Effector memory CD8-positive, alpha-beta T cell (primary cell): ENCODE measurements around the gene ANG.
"Not testable (repeated sequence)": the region's sequence is repeated elsewhere in the genome, so short reads cannot be mapped to it uniquely, and the experiment has no call there.

ENCODE experiments used
- ATAC-seq: fragments of 150-1000 bp; cut with Tn5 transposase; replicated peaks from 2 replicates; pipeline ENCODE4 v1.10.0; 2021; ENCODE audit warnings: mild to moderate bottlenecking, moderate library complexity
- DNase-seq, 3 experiments: peaks; one replicate each; pipeline ENCODE4 v3.0.0; 2021
- H3K27ac Mint-ChIP-seq, 2 donors: one replicate each; pipeline ENCODE4 v1.8.0; 2022; ENCODE audit warnings: mild to moderate bottlenecking in 2 of 2, mixed read lengths in 2 of 2, moderate library complexity in 2 of 2
- H3K27me3 Mint-ChIP-seq, 2 donors: one replicate each; pipeline ENCODE4 v1.8.0; 2022; ENCODE audit warnings: mixed read lengths in 2 of 2
- H3K36me3 Mint-ChIP-seq: one replicate; pipeline ENCODE4 v1.8.0; 2022; ENCODE audit warnings: mild to moderate bottlenecking, moderate library complexity, mixed read lengths; ENCODE audit not compliant: insufficient read depth
- H3K4me1 Mint-ChIP-seq, 2 donors: one replicate each; pipeline ENCODE4 v1.8.0; 2022; ENCODE audit warnings: low read depth in 2 of 2, mixed read lengths in 2 of 2
- H3K4me3 Mint-ChIP-seq, 2 donors: one replicate each; pipeline ENCODE4 v1.8.0; 2022; ENCODE audit warnings: mild to moderate bottlenecking in 2 of 2, mixed read lengths in 2 of 2, moderate library complexity in 2 of 2
- H3K9me3 Mint-ChIP-seq, 2 donors: one replicate each; pipeline ENCODE4 v1.8.0; 2022; ENCODE audit warnings: mixed read lengths in 2 of 2

The ANG gene

DNA sequence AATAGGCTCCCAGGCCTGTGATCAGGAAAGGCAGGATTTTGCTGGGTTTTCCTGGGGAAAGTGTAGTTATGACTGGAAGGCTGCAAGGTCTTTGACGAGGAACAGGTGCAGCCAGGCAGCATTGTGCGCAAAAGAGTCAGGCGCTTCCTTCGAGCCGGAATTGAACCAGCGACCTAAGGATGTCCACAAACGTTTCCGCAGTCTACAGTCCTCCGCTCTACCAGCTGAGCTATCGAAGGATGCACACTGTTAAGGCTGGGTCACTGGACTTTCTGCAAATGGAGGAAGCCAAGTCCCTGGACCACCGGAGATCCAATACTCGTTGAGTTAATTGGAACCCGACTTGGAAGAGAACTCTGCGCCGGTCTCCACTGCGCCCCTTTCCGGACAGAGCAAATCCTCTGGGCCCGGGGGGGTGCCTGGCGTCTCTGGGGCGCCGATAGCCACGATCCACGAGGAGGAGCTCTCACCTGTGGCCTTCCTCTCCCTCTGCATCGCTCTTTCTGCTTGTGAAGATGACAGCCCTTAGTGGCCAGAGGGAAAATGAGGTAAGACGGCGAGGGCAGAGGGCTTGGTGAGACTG, 28.7 kb upstream of the ANG start:
- ATAC-seq (no peak), DNase-seq (no peak)
- Mint-ChIP-seq H3K4me1 (peaks cover 31 to 32% of the 10 kb centered on the region in 2 donors), H3K27me3 (peaks cover 42 to 64% of the 10 kb centered on the region in 2 donors), H3K36me3 (peaks cover 18% of the 10 kb centered on the region), H3K4me3 (no peak overlapping the region), H3K27ac (no peak overlapping the region), H3K9me3 (no peaks in the 10 kb centered on the region)

DNA sequence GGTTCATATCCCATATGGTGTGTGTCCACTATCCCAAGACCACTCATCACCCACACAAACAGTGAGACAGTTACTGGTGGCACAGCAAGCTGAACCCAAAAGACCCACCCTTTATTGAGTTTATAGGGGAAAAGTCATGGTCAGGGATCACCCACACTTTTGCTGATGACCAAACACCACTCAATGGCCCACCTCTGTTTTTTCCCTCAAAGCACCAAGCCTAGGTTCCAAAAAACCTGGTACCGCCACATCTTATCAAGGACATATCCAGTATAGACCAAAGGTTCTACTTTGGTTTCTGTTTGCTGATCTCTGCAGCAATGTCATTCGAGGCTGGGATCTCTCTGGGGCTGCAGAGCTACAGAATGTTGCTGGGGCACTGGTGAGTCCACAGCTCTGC, 27.4 kb upstream of the ANG start:
- ATAC-seq (no peak), DNase-seq (no peak)
- H3K9me3 Mint-ChIP-seq = no peaks in the 10 kb centered on the region
- peaks cover 29 to 32% of the 10 kb centered on the region in 2 donors for H3K4me1 Mint-ChIP-seq
- no peak overlapping the region for H3K27ac Mint-ChIP-seq
- H3K27me3 Mint-ChIP-seq = peaks cover 29 to 52% of the 10 kb centered on the region in 2 donors
- H3K36me3 Mint-ChIP-seq = peaks cover 18% of the 10 kb centered on the region
- no peak overlapping the region for H3K4me3 Mint-ChIP-seq

DNA sequence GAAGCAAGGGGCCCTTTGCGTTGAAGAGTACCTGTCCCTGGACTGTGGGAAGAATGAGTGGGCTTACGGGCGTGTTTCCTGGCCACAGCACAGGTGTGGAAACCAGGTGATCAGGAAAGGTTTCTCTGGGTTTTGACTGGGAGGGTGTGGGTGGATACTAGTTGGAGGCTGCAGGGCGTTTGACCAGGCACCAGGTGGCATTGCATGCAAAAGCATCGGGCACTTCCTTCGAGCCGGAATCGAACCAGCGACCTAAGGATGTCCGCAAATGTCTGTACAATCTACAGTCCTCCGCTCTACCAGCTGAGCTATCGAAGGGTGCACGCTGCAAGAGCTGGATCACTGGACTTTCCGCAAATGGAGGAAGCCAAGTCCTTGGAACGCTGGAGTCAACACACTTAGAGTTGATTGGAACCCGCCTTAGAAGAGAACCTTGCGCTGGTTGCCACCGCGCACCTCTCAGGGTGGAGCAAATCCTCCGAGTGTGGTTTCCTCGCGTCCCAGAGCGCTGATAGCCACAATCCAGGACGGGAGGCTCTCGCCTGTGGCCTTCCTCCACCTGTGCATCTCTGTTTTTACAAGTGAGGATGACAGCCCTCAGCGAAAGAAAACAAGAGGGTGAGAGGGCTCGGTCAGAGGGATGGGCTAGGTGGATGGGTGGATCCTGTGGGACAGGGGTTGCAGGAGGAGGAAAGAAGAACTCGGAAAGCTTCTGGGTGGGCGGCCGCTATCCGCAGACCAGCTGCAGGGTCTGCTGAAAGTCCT, 25.4 kb upstream of the ANG start:
- Mint-ChIP-seq H3K27me3 (peaks cover 9 to 32% of the 10 kb centered on the region in 2 donors), H3K36me3 (peaks cover 18% of the 10 kb centered on the region), H3K4me1 (peaks cover 24 to 26% of the 10 kb centered on the region in 2 donors), H3K9me3 (no peaks in the 10 kb centered on the region), H3K27ac (peak overlapping the region; percentile 84 to 95), H3K4me3 (peak overlapping the region; percentile 86 to 88)
- ATAC-seq = peak; percentile 92
- peak; percentile 76 to 78 (median 77) for DNase-seq

DNA sequence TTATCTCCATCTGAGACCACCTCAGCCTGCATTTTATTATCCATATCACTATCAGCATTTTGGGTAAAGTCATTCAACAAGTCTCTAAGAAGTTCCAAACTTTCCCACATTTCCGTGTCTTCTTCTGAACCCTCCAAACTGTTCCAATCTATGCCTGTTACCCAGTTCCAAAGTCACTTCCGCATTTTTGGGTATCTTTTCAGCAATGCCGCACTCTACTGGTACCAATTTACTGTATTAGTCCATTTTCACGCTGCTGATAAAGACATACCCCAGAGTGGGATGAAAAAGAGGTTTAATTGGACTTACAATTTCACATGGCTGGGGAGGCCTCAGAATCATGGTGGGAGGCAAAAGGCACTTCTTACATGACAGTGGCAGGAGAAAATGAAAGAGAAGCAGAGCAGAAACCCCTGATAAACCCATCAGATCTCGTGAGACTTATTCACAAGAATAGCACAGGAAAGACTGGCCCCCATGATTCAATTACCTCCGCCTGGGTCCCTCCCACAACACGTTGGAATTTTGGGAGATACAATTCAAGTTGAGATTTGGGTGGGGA, 22.1 kb upstream of the ANG start:
- ATAC-seq, H3K27me3 Mint-ChIP-seq, H3K9me3 Mint-ChIP-seq, DNase-seq, H3K4me3 Mint-ChIP-seq, H3K27ac Mint-ChIP-seq: not testable (repeated sequence)
- H3K4me1 Mint-ChIP-seq = peaks cover 23 to 33% of the 10 kb centered on the region in 2 donors
- H3K36me3 Mint-ChIP-seq = peaks cover 18% of the 10 kb centered on the region

DNA sequence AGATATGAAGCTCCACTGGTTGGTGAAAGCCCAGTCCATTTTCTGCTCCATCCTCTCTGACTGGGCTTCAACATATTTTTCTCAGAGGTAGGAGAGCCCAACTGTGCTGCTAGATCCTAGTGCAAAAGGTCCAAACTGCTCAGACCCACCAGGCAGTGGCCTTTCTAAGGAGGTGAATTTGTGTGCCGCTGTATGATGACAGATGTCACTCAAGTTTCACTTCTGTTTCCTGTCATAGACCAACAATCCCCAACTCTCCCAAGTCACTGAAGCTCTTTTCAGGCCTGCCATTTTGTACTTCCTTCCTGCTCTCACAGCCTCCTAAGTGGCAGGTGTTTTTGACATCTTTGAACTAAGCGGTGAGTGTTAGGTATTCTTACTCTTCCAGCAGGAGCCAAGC, 20.6 kb upstream of the ANG start:
- Mint-ChIP-seq H3K27ac (peak overlapping the region; percentile 4 to 47), H3K36me3 (peaks cover 14% of the 10 kb centered on the region), H3K27me3 (peaks cover 0 to 6% of the 10 kb centered on the region in 2 donors), H3K9me3 (no peaks in the 10 kb centered on the region), H3K4me3 (no peak overlapping the region), H3K4me1 (peaks cover 17 to 25% of the 10 kb centered on the region in 2 donors)
- no peak for DNase-seq
- ATAC-seq = peak; percentile 16

DNA sequence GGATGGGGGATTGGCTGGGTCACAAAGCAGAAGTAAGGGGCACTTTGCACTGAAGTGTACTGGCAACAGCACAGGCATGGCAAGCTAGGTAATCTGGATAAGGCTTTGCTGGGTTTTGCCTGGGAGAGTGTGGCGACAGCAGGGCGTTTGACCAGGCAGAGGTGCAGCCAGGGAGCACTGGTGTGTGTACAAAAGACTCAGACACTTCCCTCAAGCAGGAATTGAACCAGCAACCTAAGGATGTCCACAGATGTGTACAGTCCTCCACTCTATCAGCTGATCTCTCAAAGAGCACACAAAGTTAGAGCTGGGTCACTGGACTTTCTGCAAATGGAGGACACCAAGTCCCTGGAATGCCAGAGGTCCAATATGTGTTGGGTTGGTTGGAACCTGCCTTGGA, 19.6 kb upstream of the ANG start:
- DNase-seq = no peak
- Mint-ChIP-seq H3K4me1 (peaks cover 8 to 16% of the 10 kb centered on the region in 2 donors), H3K36me3 (peaks cover 5% of the 10 kb centered on the region), H3K4me3 (no peak overlapping the region), H3K27me3 (no peaks in the 10 kb centered on the region), H3K27ac (peak overlapping the region in 1 of 2 donors; percentile 47), H3K9me3 (no peaks in the 10 kb centered on the region)
- no peak for ATAC-seq

DNA sequence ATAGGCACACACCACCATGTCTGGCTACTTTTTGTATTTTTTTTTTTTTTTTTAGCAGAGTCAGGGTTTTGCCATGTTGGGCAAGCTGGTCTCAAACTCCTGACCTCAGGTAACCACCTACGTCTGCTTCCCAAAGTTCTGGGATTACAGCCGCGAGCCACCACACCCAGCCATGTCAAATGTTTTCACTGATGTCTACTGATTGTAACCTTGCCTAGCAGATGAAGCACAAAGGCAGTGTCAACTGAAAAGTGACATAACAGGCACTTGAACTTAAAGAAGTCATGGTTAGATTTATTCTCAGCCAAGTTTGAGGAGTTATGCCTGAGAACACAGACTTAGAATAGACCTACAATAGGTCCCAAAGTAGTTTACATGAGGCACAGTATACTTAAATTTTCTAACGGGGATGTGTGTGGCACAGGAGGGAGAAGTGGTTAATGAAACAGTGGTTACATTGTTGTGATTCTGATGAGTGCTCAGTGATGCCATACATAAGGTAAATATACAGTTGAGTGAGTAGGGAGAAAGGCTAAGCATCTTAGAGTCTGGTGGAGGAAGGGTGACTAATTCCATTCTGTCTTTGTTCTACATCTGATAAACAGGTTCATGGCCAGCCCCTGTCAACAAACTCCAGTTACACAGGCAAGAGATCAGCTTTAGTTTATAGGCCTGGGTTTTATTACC, 16.8 kb upstream of the ANG start:
- no peak overlapping the region for H3K4me3 Mint-ChIP-seq
- no peak overlapping the region for H3K27ac Mint-ChIP-seq
- no peaks in the 10 kb centered on the region for H3K9me3 Mint-ChIP-seq
- ATAC-seq (no peak), DNase-seq (no peak)
- no peaks in the 10 kb centered on the region for H3K27me3 Mint-ChIP-seq
- H3K4me1 Mint-ChIP-seq = peaks cover 8 to 16% of the 10 kb centered on the region in 2 donors
- H3K36me3 Mint-ChIP-seq = no peaks in the 10 kb centered on the region

DNA sequence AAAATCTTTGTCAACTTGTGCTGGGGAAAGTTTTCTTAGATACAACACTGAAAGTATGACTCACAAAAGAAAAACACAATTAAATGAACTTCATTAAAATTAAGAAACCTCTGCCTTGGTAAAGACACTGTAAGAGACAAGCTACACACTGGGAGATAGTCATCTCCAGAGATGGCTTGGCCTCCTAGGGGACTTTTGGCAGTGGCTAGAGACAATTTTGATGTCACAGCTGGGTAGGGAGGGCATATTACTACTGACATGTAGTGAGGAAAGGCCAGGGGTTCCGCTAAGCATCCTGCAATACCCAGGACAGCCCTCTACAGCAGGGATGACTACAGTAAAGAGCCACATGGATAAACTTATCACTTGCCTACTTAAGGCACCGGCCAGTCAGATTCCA, 12.9 kb upstream of the ANG start:
- peaks cover 0 to 5% of the 10 kb centered on the region in 2 donors for H3K4me1 Mint-ChIP-seq
- no peak for ATAC-seq
- no peaks in the 10 kb centered on the region for H3K36me3 Mint-ChIP-seq
- H3K9me3 Mint-ChIP-seq = no peaks in the 10 kb centered on the region
- no peaks in the 10 kb centered on the region for H3K27me3 Mint-ChIP-seq
- no peak overlapping the region for H3K27ac Mint-ChIP-seq
- H3K4me3 Mint-ChIP-seq = no peak overlapping the region
- no peak for DNase-seq

DNA sequence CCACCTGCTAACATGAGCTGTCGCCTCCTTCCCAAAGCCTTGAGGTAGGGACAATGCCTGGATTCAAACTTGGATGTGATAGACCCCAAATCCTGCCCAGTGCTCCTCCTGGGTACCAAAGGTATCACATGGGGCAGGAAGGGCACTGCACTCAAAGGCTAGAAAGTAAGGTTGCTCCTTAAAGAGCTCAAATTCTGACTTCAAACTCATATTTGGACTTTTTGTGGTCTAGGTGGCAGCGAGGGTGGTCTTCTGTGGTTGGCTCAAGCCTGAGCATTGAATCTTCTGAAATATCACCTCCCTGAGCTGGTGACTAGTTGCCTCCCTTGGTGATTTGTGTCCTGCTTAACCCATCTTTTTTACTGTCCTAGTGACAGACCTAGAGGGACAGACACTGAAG, 12.5 kb upstream of the ANG start:
- Mint-ChIP-seq H3K36me3 (no peaks in the 10 kb centered on the region), H3K4me1 (peaks cover 0 to 9% of the 10 kb centered on the region in 2 donors), H3K27ac (no peak overlapping the region), H3K4me3 (no peak overlapping the region), H3K27me3 (no peaks in the 10 kb centered on the region), H3K9me3 (no peaks in the 10 kb centered on the region)
- ATAC-seq = no peak
- no peak for DNase-seq

DNA sequence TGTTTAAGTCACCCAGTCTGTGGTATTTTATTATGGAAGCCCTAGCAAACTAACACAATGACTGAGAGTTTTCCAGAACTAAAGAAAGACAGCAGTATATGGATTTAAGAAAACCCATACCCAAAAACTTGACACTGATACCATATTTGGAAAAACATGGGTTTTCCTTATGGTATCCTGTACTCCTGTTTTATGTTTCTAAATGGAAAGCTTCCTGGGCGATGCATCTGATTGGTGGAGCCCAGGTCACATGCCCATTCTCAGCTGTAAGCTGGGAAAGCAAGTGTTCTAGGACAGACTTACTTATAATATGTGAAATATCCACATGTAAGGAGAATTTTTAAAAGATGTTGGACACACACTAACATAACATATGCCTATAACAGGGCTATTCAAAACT, 8.7 kb upstream of the ANG start:
- Mint-ChIP-seq H3K4me3 (no peak overlapping the region), H3K9me3 (no peaks in the 10 kb centered on the region), H3K27ac (no peak overlapping the region), H3K36me3 (no peaks in the 10 kb centered on the region), H3K4me1 (peaks cover 0 to 21% of the 10 kb centered on the region in 2 donors), H3K27me3 (no peaks in the 10 kb centered on the region)
- ATAC-seq (no peak), DNase-seq (no peak)

DNA sequence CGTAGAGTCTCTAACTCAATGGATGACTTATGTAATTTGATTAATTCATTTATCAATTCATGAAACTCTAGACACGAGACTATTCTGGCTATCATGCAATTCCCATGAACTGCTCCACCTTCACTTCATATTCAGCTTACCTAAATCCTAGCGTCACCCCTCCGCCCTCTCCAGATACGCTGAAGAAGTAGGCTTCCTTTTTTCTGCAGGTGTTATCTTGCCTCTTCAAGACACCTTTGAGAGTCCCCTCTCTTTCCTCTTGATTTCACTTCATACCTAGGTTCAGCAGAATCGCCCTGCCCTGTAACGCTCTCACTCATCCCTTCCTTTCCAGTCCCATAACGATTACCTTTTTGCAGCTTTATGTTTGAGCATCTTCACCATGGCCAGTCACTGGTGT, 8.2 kb upstream of the ANG start:
- Mint-ChIP-seq H3K27ac (no peak overlapping the region), H3K4me1 (peaks cover 0 to 21% of the 10 kb centered on the region in 2 donors), H3K4me3 (no peak overlapping the region), H3K27me3 (no peaks in the 10 kb centered on the region), H3K9me3 (no peaks in the 10 kb centered on the region), H3K36me3 (no peaks in the 10 kb centered on the region)
- ATAC-seq = no peak
- no peak for DNase-seq

DNA sequence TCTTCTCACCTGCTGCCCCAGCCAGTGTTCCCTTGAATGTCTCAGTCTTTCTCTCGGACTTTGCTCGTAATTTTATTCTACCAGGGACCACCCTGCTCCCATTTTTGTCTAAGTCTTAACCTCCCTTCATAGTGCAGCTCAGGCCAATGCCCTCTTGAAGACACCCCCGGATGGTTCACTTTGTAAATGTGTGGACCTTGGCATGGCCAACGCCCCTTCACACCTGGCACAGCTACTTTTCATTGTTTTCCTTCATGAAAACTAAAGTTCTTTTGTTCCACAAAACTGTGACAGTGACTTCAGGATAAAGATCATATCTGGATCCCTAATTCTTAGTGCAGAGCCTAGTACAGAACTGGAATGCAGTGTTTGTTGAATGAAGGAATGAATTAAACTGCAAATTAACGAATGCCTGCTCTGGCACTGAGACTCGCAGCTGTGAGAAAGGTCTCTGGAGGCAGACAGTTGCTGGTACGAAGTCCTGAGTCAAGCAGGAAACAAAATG, 7.7 kb upstream of the ANG start:
- DNase-seq (no peak), ATAC-seq (no peak)
- H3K4me1 Mint-ChIP-seq = peaks cover 0 to 21% of the 10 kb centered on the region in 2 donors
- no peak overlapping the region for H3K27ac Mint-ChIP-seq
- no peaks in the 10 kb centered on the region for H3K27me3 Mint-ChIP-seq
- H3K36me3 Mint-ChIP-seq = no peaks in the 10 kb centered on the region
- H3K4me3 Mint-ChIP-seq = no peak overlapping the region
- H3K9me3 Mint-ChIP-seq = no peaks in the 10 kb centered on the region

DNA sequence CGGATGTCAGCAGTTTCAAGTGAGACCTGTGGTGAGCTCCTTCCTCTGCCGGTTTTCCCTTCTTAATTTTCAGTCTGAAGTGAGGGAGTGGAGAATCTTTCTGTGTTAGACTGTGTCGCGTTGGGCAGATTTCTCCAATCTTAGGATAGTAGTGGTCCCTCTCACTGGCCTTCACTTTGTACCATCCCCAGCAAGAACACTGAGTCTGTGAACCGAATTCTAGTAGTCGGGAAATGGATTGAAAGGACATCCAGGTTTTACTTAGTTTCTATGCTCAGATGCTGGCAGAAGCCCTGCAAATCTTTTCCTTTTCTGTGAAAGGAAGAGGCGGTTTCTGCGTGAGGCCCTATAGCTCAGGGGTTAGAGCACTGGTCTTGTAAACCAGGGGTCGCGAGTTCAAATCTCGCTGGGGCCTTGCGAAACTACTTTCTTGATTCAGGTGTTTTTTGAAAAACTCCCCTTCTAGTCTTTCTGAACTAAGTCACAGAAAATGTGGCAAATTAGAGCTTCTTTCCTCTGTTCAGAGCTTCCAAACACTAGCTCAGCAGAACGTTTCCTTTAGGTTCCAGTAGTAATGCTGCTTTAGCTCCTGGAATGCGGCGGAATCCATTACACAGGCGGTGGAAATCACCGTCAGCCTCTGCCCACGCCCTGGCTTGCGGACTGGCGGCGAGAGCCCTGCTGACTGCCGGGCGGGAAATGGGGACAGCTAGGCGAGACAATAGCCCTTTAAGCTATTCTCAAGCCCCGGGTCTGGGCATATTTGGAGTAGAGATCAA, 7.0 kb upstream of the ANG start:
- ATAC-seq = peak; percentile 37
- Mint-ChIP-seq H3K4me1 (peaks cover 0 to 21% of the 10 kb centered on the region in 2 donors), H3K27ac (no peak overlapping the region), H3K4me3 (no peak overlapping the region), H3K36me3 (no peaks in the 10 kb centered on the region), H3K9me3 (no peaks in the 10 kb centered on the region), H3K27me3 (no peaks in the 10 kb centered on the region)
- DNase-seq = peak; percentile 87 to 93 (median 90)
